K562 (cell line): Measurements from ENCODE around the gene TSPAN11. TPM values are rescaled to one million over a fixed set of nuclear protein-coding genes. Genes with fewer than 3 reads are reported as not detected.

ENCODE experiments used
- ATAC-seq: fragments of 200-7000 bp; cut with Tn5 transposase; 3 replicates; pipeline ENCODE4 v1.9.1; 2020; ENCODE audit warnings: moderate library complexity
- BruUV-seq: library from RNA; stranded (reverse); fragments of 400-500 nt; replicated peaks from 2 replicates; lab custom pipeline; 2021; lab: Mats Ljungman, UMichigan
- CTCF ChIA-PET: fragments of 300-600 bp; formaldehyde crosslinking; extraction: SDS; loops from one replicate; lab custom pipeline; 2021; ENCODE audit warnings: low intra/inter-chr PET ratio; lab: Yijun Ruan, JAX
- POLR2A ChIA-PET: fragments of 300-600, 350-650 bp; sonication (Branson Sonifier 250); formaldehyde crosslinking; extraction: SDS; loops from one replicate; lab custom pipeline; 2021; ENCODE audit warnings: antibody characterized with exemption, inconsistent platforms; lab: Yijun Ruan, JAX
- DNase-seq, 4 experiments: peaks; one replicate each; pipeline versions ENCODE4 v3.0.0 to v3.0.0-alpha.2; 2011 to 2018; ENCODE audit warnings: low spot score in 3 of 4, mixed read lengths in 3 of 4; ENCODE audit errors: extremely low read depth in 1 of 4
- FAIRE-seq: peaks from 2 replicates; lab custom pipeline; 2011; peaks lifted over from hg19 to GRCh38; lab: Jason Lieb, UNC
- H2AFZ ChIP-seq: 2 replicates; pipeline ENCODE4 v1.6.0; 2011; ENCODE audit warnings: low read depth, low read length, control low read depth, inconsistent platforms
- H3K27ac ChIP-seq: fragments of 200-600 bp; 3 replicates; pipeline ENCODE4 v1.8.0; 2011; ENCODE audit warnings: low read depth, mild to moderate bottlenecking, control low read depth, inconsistent platforms, low read length, moderate library complexity, mixed read lengths; ENCODE audit errors: extremely low read depth
- H3K27me3 ChIP-seq, 2 experiments: fragments of 300-600 bp in 1 of 2; 2 replicates in 1 of 2; 3 replicates in 1 of 2; pipeline versions ENCODE4 v1.6.0 to v1.8.0; 2011; ENCODE audit warnings: inconsistent platforms in 2 of 2, low read length in 2 of 2, mild to moderate bottlenecking in 1 of 2, mixed read lengths in 1 of 2, moderate library complexity in 1 of 2; ENCODE audit not compliant: control insufficient read depth in 2 of 2, insufficient read depth in 2 of 2
- H3K36me3 ChIP-seq: fragments of 300-600 bp; 3 replicates; pipeline ENCODE4 v1.8.0; 2011; ENCODE audit warnings: mild to moderate bottlenecking, low read length, inconsistent platforms; ENCODE audit not compliant: control insufficient read depth, insufficient read depth
- H3K4me1 ChIP-seq, 2 experiments: fragments of 200-600 bp in 1 of 2; replicated peaks in 1 of 2; 2 replicates in 1 of 2; 3 replicates in 1 of 2; pipeline versions ENCODE4 v1.5.1 to v1.8.0; 2011; ENCODE audit warnings: inconsistent platforms in 2 of 2, low read length in 2 of 2, mild to moderate bottlenecking in 1 of 2, mixed read lengths in 1 of 2, moderate library complexity in 1 of 2; ENCODE audit not compliant: control insufficient read depth in 2 of 2, insufficient read depth in 2 of 2
- H3K4me2 ChIP-seq: 2 replicates; pipeline ENCODE4 v1.6.1; 2011; ENCODE audit warnings: low read length, control low read depth, inconsistent platforms, mixed read lengths; ENCODE audit not compliant: insufficient read depth
- H3K4me3 ChIP-seq: fragments of 200-600 bp; sonication (generic), shearing (Covaris generic); 2 replicates; pipeline ENCODE4 v1.5.1; 2016; ENCODE audit warnings: control low read depth, inconsistent platforms
- H3K79me2 ChIP-seq: fragments of 200-600 bp; 3 replicates; pipeline ENCODE4 v1.8.0; 2011; ENCODE audit warnings: low read length, inconsistent platforms; ENCODE audit not compliant: control insufficient read depth, insufficient read depth
- H3K9ac ChIP-seq, 2 experiments: 2 replicates each; pipeline versions ENCODE4 v1.6.0 to v1.6.1; 2011; ENCODE audit warnings: low read depth in 2 of 2, low read length in 2 of 2, control low read depth in 1 of 2, inconsistent platforms in 1 of 2, mild to moderate bottlenecking in 1 of 2, mixed read lengths in 1 of 2; ENCODE audit not compliant: insufficient read depth in 1 of 2
- H3K9me1 ChIP-seq: one replicate; pipeline ENCODE4 v1.6.0; 2011; ENCODE audit warnings: inconsistent platforms, mild to moderate bottlenecking, low read length, moderate library complexity; ENCODE audit not compliant: control insufficient read depth, insufficient read depth
- H3K9me3 ChIP-seq: replicated peaks from 2 replicates; pipeline ENCODE4 v1.5.1; 2011; ENCODE audit warnings: low read depth, low read length, inconsistent platforms; ENCODE audit not compliant: control insufficient read depth, insufficient read depth
- H4K20me1 ChIP-seq: replicated peaks from 2 replicates; pipeline ENCODE4 v1.6.1; 2011; ENCODE audit warnings: low read length, inconsistent platforms, mixed read lengths; ENCODE audit not compliant: control insufficient read depth, insufficient read depth
- CBFA2T3 ChIP-seq: fragments of 450-650 bp; IDR thresholded peaks from 2 replicates; pipeline ENCODE4 v1.6.1; 2017
- DPF2 ChIP-seq: fragments of 450-650 bp; IDR thresholded peaks from 2 replicates; pipeline ENCODE4 v1.6.1; 2016
- JUNB ChIP-seq: fragments of 450-650 bp; formaldehyde crosslinking; conservative IDR thresholded peaks from 2 replicates; pipeline ENCODE4 v1.4.0; 2020; ENCODE audit warnings: mild to moderate bottlenecking
- KDM2B ChIP-seq: fragments of 250-450 bp; sonication (Bioruptor Pico); IDR thresholded peaks from 2 replicates; pipeline ENCODE4 v1.8.0; 2021; ENCODE audit warnings: mild to moderate bottlenecking, moderate library complexity
- MCM2 ChIP-seq: fragments of 450-650 bp; IDR thresholded peaks from 2 replicates; pipeline ENCODE4 v1.6.1; 2017; ENCODE audit warnings: low read depth, mild to moderate bottlenecking
- PTRF ChIP-seq: fragments of 450-650 bp; IDR thresholded peaks from 2 replicates; pipeline ENCODE4 v1.6.1; 2016; ENCODE audit warnings: mild to moderate bottlenecking, missing genetic modification characterization, missing compliant biosample characterization
- RFX7 ChIP-seq: fragments of 250-450 bp; sonication (Bioruptor Pico); IDR thresholded peaks from 2 replicates; pipeline ENCODE4 v1.5.1; 2021; ENCODE audit warnings: mild to moderate bottlenecking
- SMAD4 ChIP-seq: fragments of 250-450 bp; sonication (Bioruptor Pico); conservative IDR thresholded peaks from 2 replicates; pipeline ENCODE4 v1.8.0; 2021; ENCODE audit warnings: inconsistent platforms, mild to moderate bottlenecking, moderate library complexity
- TAF1 ChIP-seq: IDR thresholded peaks from 2 replicates; pipeline ENCODE4 v1.6.1; 2011; ENCODE audit warnings: mild to moderate bottlenecking, low read length, moderate library complexity; ENCODE audit not compliant: insufficient read depth, control insufficient read depth, severe bottlenecking; ENCODE audit errors: extremely low read depth
- TBP ChIP-seq: optimal IDR thresholded peaks from 2 replicates; pipeline ENCODE3; 2011; ENCODE audit warnings: low read depth, low read length, improper control_type of control experiment
- ZNF165 ChIP-seq: fragments of 250-450 bp; sonication (Bioruptor Pico); IDR thresholded peaks from 2 replicates; pipeline ENCODE4 v1.4.0; 2020; ENCODE audit warnings: borderline replicate concordance
- ZNF184 ChIP-seq: sonication (generic); formaldehyde crosslinking; IDR thresholded peaks from 2 replicates; pipeline ENCODE4 v1.5.0; 2020; ENCODE audit warnings: missing genetic modification reagents
- WGBS: fragments of 100-300 bp; shearing (Covaris generic); methylation state at CpG from one replicate; pipeline ENCODE4 v1.1.6; 2016; ENCODE audit warnings: low coverage, mixed read lengths; ENCODE audit not compliant: insufficient coverage; ENCODE audit errors: missing lambda C conversion rate; 5-methylcytosine and 5-hydroxymethylcytosine counted together
- in situ Hi-C: fragments of 300-500 bp; cut with MboI; formaldehyde crosslinking; loops from 4 replicates; pipeline ENCODE4 v1.15.0; 2018; ENCODE audit warnings: inconsistent platforms, mixed read lengths
- intact Hi-C: fragments of 100-400 bp; cut with micrococcal nuclease; formaldehyde crosslinking; loops from 2 replicates; pipeline ENCODE4 v1.14.2; 2022
- polyA plus RNA-seq, 8 experiments: library from polyadenylated mRNA; depleted of rRNA in 4 of 8; stranded (reverse) in 5 of 8; unstranded in 3 of 8; fragments of >200 nt; fragmentation: Nextera tagmentation in 2 of 8; fragmentation: Illumina TruSeq in 1 of 8; extraction: Ambion mirVana in 2 of 8; extraction: Trizol in 1 of 8; gene quantifications; 2 replicates each; pipeline versions ENCODE4 v1.2.1 to v1.2.3, GENCODE V29; 2011 to 2014; ENCODE audit warnings: inconsistent platforms in 1 of 8, missing spikeins in 1 of 8
- total RNA-seq, 7 experiments: library from RNA; depleted of rRNA in 6 of 7; stranded (reverse); fragments of >200 nt in 6 of 7; fragmentation: Illumina TruSeq in 2 of 7; extraction: Trizol in 2 of 7; gene quantifications; 2 replicates each; pipeline versions ENCODE4 v1.2.1 to v1.2.3, GENCODE V29; 2011 to 2021; ENCODE audit warnings: low replicate concordance in 1 of 7

The TSPAN11 gene
- total and polyA plus RNA-seq, 9 of the 15 experiments (the other 6 are each of a cell fraction or from before 2014, with no cell fraction given), result not detected

DNA sequence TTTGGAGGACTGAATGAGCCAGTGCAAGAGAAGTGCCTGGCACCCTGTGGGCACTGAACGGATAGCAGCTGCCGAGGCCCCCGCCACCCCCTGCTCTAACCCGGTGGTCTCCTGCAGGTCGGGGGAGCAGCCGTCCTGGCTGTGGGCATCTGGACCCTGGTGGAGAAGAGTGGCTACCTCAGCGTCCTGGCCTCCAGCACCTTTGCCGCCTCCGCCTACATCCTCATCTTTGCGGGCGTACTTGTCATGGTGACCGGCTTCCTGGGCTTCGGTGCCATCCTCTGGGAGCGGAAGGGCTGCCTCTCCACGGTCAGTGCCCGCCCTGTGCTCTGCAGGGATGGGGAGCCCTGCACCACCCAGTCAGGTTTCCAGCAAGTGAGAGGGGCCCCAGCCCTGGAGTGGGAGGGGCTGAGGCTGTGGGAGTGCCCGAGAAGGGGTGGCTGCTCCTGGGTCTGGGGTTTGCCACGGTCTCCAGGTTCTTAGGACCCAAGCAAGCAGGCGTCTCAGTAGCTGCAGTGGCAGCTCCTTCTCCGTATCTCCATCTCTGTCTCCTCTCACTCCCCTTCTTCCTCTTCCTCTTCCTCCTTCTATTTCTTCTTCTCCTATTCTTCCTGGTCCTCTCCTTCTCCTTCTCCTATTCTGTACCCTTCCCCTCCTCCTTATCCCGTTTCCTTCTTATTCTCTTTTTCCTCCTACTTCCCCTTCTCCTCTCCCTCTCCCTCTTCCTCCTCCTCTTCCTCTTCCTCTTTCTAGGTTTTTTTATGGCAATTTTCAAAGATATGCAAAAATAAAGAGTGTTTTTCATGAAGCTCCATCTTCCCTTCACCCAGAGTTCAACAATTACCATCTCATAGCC is 37.4 kb downstream of the TSPAN11 start:
- H3K27me3 ChIP-seq, result peaks cover 15 to 78% of the 10 kb centered on the region in 2 experiments; a peak in 4 of 5 replicates
- H3K4me1 ChIP-seq, result no peaks in the 10 kb centered on the region
- H3K9me3 ChIP-seq, result no peaks in the 10 kb centered on the region; the same call in 1 of the 2 replicates
- H3K9ac ChIP-seq, result no peak overlapping the region
- no peak overlapping the region for H3K4me2 ChIP-seq
- in situ Hi-C loops, result no loop called here
- no peak overlapping the region for H3K4me3 ChIP-seq
- POLR2A ChIA-PET, result interaction anchor here (0.7 kb wide), 1 partner anchor 24 kb away, joined by 4 read pairs; no protein-coding TSS in a partner anchor
- H3K27ac ChIP-seq, result no peak overlapping the region
- H2AFZ ChIP-seq, result no peak overlapping the region
- no peaks in the 10 kb centered on the region for H3K9me1 ChIP-seq
- H4K20me1 ChIP-seq, result no peaks in the 10 kb centered on the region; the same call in 1 of the 2 replicates
- under 1% methylated on average over 20 of the region's 21 CpGs for WGBS
- DNase-seq, result no peak
- FAIRE-seq, result no peak
- intact Hi-C loops, result no loop called here
- no peaks in the 10 kb centered on the region for H3K36me3 ChIP-seq
- ATAC-seq, result no peak
- CTCF ChIA-PET, result no interaction called here
- no peaks in the 10 kb centered on the region for H3K79me2 ChIP-seq
- TF ChIP-seq TBP (no peak), JUNB (no peak), ZNF165 (CRISPR knock-in tag) (no peak), SMAD4 (CRISPR knock-in tag) (no peak), CBFA2T3 (no peak), KDM2B (no peak), ZNF184 (no peak), RFX7 (CRISPR knock-in tag) (no peak), DPF2 (no peak), MCM2 (no peak), PTRF (tag) (no peak), TAF1 (no peak)
- no TSS peak for BruUV-seq
